OCI-LY7 (cell line): ENCODE results near the gene KCNIP4. TPM values are rescaled to one million over a fixed set of nuclear protein-coding genes. Genes with fewer than 3 reads are reported as not detected.

Source experiments
- BruUV-seq: library from RNA; stranded (reverse); fragments of 400-500 nt; replicated peaks from 2 replicates; lab custom pipeline; 2021; lab: Mats Ljungman, UMichigan
- CTCF ChIA-PET: fragments of 300-600 bp; sonication (Branson Sonifier 250); formaldehyde crosslinking; loops from one replicate; lab custom pipeline; 2022; ENCODE audit warnings: antibody characterized with exemption; ENCODE audit not compliant: unreplicated experiment; lab: Charles Lee
- POLR2A ChIA-PET: fragments of 300-600 bp; sonication (Branson Sonifier 250); formaldehyde crosslinking; loops from one replicate; lab custom pipeline; 2022; ENCODE audit warnings: antibody characterized with exemption; lab: Charles Lee
- DNase-seq: peaks from one replicate; pipeline ENCODE4 v3.0.0-alpha.2; 2015; ENCODE audit warnings: low spot score
- H2AFZ ChIP-seq: fragments of 200-600 bp; sonication (generic), shearing (Covaris generic); 2 replicates; pipeline ENCODE4 v1.6.1; 2014; ENCODE audit warnings: mild to moderate bottlenecking, antibody characterized with exemption, low read length, moderate library complexity
- H3K27ac ChIP-seq: fragments of 200-600 bp; sonication (generic); 2 replicates; pipeline ENCODE4 v1.5.1; 2014; ENCODE audit warnings: mixed run types, low read depth, mild to moderate bottlenecking, moderate library complexity, low read length, inconsistent platforms; ENCODE audit not compliant: poor library complexity, severe bottlenecking
- H3K36me3 ChIP-seq: fragments of 200-600 bp; sonication (generic); 2 replicates; pipeline ENCODE4 v1.6.1; 2014; ENCODE audit warnings: mild to moderate bottlenecking, antibody characterized with exemption, low read length, moderate library complexity, mixed read lengths; ENCODE audit not compliant: insufficient read depth
- H3K4me1 ChIP-seq: fragments of 200-600 bp; sonication (generic); 2 replicates; pipeline ENCODE4 v1.5.1; 2014; ENCODE audit warnings: mild to moderate bottlenecking, low read length; ENCODE audit not compliant: insufficient read depth, poor library complexity, severe bottlenecking
- H3K4me2 ChIP-seq: fragments of 200-600 bp; sonication (generic); 2 replicates; pipeline ENCODE4 v1.6.1; 2014; ENCODE audit warnings: mild to moderate bottlenecking, low read length
- H3K4me3 ChIP-seq: fragments of 200-600 bp; sonication (generic); 2 replicates; pipeline ENCODE4 v1.5.1; 2014; ENCODE audit warnings: mild to moderate bottlenecking, low read depth, low read length; ENCODE audit not compliant: poor library complexity, severe bottlenecking
- H3K79me2 ChIP-seq: fragments of 200-600 bp; sonication (generic); 2 replicates; pipeline ENCODE4 v1.6.1; 2016; ENCODE audit warnings: low read depth, mild to moderate bottlenecking, low read length, moderate library complexity, mixed read lengths; ENCODE audit not compliant: insufficient read depth
- H3K9me2 ChIP-seq: fragments of 200-600 bp; sonication (generic); 2 replicates; pipeline ENCODE4 v1.6.1; 2016; ENCODE audit warnings: mild to moderate bottlenecking, low read length, mixed read lengths; ENCODE audit not compliant: insufficient read depth
- H3K9me3 ChIP-seq: fragments of 200-600 bp; sonication (generic); 2 replicates; pipeline ENCODE4 v1.6.1; 2014; ENCODE audit warnings: mild to moderate bottlenecking, mixed run types, low read length, mixed read lengths
- H4K20me1 ChIP-seq: fragments of 200-600 bp; sonication (generic); 2 replicates; pipeline ENCODE4 v1.6.1; 2014; ENCODE audit warnings: mild to moderate bottlenecking, antibody characterized with exemption, low read length, moderate library complexity, mixed read lengths; ENCODE audit not compliant: insufficient read depth
- EZH2phosphoT487 ChIP-seq: fragments of 200-600 bp; sonication (generic); IDR thresholded peaks from 2 replicates; pipeline ENCODE4 v1.6.1; 2018; ENCODE audit warnings: low read depth, borderline replicate concordance, mild to moderate bottlenecking, mixed run types, antibody characterized with exemption, low read length, moderate library complexity, mixed read lengths
- intact Hi-C: fragments of 100-400 bp; cut with micrococcal nuclease; formaldehyde crosslinking; loops from one replicate; pipeline ENCODE4 v1.10.0; 2022; ENCODE audit not compliant: unreplicated experiment
- total RNA-seq, 2 experiments: library from RNA; depleted of rRNA in 1 of 2; stranded (reverse); fragments of >200 nt in 1 of 2; shearing (Covaris generic) in 1 of 2; gene quantifications; 2 replicates each; pipeline ENCODE4 v1.2.3, GENCODE V29; 2014 to 2022
- TF ChIP-seq, protein P1 (sequence below): fragments of 200-600 bp; sonication (generic); conservative IDR thresholded peaks from 2 replicates; pipeline ENCODE4 v1.5.1; 2014; ENCODE audit warnings: mild to moderate bottlenecking, antibody characterized with exemption, low read length, moderate library complexity, mixed read lengths

KCNIP4 gene
- total RNA-seq, 2 experiments from 2014 or later = not detected

- no peaks in the 10 kb centered on the region for H3K79me2 ChIP-seq
- BruUV-seq = no TSS peak
- H3K36me3 ChIP-seq = no peaks in the 10 kb centered on the region
- H3K27ac ChIP-seq = no peak overlapping the region
- no peak for DNase-seq
- no peaks in the 10 kb centered on the region for H3K4me1 ChIP-seq
- H3K9me3 ChIP-seq = no peaks in the 10 kb centered on the region
- TF ChIP-seq EZH2phosphoT487 = no peak
- H3K4me2 ChIP-seq = no peak overlapping the region
- H3K9me2 ChIP-seq = no peaks in the 10 kb centered on the region
- POLR2A ChIA-PET = no interaction called here
- H4K20me1 ChIP-seq = no peaks in the 10 kb centered on the region
- intact Hi-C loops = no loop called here
- CTCF ChIA-PET = no interaction called here
- no peak overlapping the region for H2AFZ ChIP-seq
- H3K4me3 ChIP-seq = no peak overlapping the region
Measured at GRCh38 chr4:21554500-21554899, 394.1 kb downstream of the KCNIP4 start.

- Histone ChIP-seq H3K36me3 (no peaks in the 10 kb centered on the region), H3K4me2 (no peak overlapping the region), H2AFZ (no peak overlapping the region), H3K4me1 (no peaks in the 10 kb centered on the region), H3K4me3 (no peak overlapping the region), H3K9me2 (no peaks in the 10 kb centered on the region), H3K9me3 (no peaks in the 10 kb centered on the region), H4K20me1 (no peaks in the 10 kb centered on the region), H3K27ac (no peak overlapping the region), H3K79me2 (no peaks in the 10 kb centered on the region)
- POLR2A ChIA-PET = no interaction called here
- DNase-seq = no peak
- no TSS peak for BruUV-seq
- CTCF ChIA-PET = no interaction called here
- no peak for TF ChIP-seq EZH2phosphoT487
- TF ChIP-seq, protein P1, sequence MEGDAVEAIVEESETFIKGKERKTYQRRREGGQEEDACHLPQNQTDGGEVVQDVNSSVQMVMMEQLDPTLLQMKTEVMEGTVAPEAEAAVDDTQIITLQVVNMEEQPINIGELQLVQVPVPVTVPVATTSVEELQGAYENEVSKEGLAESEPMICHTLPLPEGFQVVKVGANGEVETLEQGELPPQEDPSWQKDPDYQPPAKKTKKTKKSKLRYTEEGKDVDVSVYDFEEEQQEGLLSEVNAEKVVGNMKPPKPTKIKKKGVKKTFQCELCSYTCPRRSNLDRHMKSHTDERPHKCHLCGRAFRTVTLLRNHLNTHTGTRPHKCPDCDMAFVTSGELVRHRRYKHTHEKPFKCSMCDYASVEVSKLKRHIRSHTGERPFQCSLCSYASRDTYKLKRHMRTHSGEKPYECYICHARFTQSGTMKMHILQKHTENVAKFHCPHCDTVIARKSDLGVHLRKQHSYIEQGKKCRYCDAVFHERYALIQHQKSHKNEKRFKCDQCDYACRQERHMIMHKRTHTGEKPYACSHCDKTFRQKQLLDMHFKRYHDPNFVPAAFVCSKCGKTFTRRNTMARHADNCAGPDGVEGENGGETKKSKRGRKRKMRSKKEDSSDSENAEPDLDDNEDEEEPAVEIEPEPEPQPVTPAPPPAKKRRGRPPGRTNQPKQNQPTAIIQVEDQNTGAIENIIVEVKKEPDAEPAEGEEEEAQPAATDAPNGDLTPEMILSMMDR = no peak
- intact Hi-C loops = no loop called here
Measured at GRCh38 chr4:21554066-21554465, 394.5 kb downstream of the KCNIP4 start.

- H3K79me2 ChIP-seq = no peaks in the 10 kb centered on the region
- H3K4me3 ChIP-seq = no peak overlapping the region
- no peak for DNase-seq
- no peaks in the 10 kb centered on the region for H4K20me1 ChIP-seq
- ChIA-PET CTCF (no interaction called here), POLR2A (no interaction called here)
- no peaks in the 10 kb centered on the region for H3K9me2 ChIP-seq
- H3K36me3 ChIP-seq = no peaks in the 10 kb centered on the region
- no peak overlapping the region for H3K27ac ChIP-seq
- no TSS peak for BruUV-seq
- H3K9me3 ChIP-seq = no peaks in the 10 kb centered on the region
- no peak overlapping the region for H2AFZ ChIP-seq
- no peaks in the 10 kb centered on the region for H3K4me1 ChIP-seq
- no peak overlapping the region for H3K4me2 ChIP-seq
- intact Hi-C loops = no loop called here
- TF ChIP-seq, protein P1 = no peak
- no peak for TF ChIP-seq EZH2phosphoT487
Measured at GRCh38 chr4:21552455-21552854, 396.1 kb downstream of the KCNIP4 start.
